Uterus (tissue), 2 donors: ENCODE data around the gene FHL1.

Experiments used
- POLR2A ChIP-seq, 2 donors: fragments of 450-650 bp; IDR thresholded peaks; one replicate each; pipeline ENCODE4 v1.6.1; 2016; ENCODE audit warnings: antibody characterized with exemption in 2 of 2, mild to moderate bottlenecking in 1 of 2, moderate library complexity in 1 of 2
- TF ChIP-seq, protein P1 (sequence below), 4 experiments: fragments of 200-600 bp in 2 of 4; fragments of 450-650 bp in 2 of 4; sonication (generic) in 2 of 4; IDR thresholded peaks; one replicate each; pipeline ENCODE4 v1.5.1; 2016 to 2019; ENCODE audit warnings: antibody characterized with exemption in 4 of 4, mild to moderate bottlenecking in 2 of 4, moderate library complexity in 1 of 4

DNA sequence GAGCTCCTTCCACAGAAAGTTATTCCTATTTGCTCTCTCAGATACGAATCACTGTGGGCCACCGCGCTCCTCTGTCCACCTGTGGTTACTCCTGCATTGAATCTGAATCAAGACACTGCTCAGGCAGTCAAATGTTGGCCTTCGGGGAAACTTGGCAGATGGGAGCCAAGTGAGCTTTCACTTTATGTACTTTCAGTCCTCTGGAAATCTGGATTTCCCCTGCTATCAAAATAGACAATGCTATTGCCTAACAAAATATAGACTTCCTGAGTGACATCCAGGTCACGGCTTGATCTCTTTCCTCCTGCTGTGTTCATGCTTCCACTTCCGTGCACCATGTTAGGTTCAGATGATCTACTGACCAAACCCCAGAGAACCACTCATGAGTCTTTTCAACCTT is 43.8 kb downstream of the FHL1 start:
- TF ChIP-seq, protein P1, sequence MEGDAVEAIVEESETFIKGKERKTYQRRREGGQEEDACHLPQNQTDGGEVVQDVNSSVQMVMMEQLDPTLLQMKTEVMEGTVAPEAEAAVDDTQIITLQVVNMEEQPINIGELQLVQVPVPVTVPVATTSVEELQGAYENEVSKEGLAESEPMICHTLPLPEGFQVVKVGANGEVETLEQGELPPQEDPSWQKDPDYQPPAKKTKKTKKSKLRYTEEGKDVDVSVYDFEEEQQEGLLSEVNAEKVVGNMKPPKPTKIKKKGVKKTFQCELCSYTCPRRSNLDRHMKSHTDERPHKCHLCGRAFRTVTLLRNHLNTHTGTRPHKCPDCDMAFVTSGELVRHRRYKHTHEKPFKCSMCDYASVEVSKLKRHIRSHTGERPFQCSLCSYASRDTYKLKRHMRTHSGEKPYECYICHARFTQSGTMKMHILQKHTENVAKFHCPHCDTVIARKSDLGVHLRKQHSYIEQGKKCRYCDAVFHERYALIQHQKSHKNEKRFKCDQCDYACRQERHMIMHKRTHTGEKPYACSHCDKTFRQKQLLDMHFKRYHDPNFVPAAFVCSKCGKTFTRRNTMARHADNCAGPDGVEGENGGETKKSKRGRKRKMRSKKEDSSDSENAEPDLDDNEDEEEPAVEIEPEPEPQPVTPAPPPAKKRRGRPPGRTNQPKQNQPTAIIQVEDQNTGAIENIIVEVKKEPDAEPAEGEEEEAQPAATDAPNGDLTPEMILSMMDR (IDR thresholded peaks at IDR 0.05): no peak
- no peak for TF ChIP-seq POLR2A (IDR thresholded peaks at IDR 0.05)
